Gastrocnemius medialis (tissue), 4 donors: Measurements from ENCODE around the gene BPGM.

Experiments
- POLR2A ChIP-seq, 2 donors: fragments of 450-650 bp; IDR thresholded peaks; one replicate each; pipeline ENCODE4 v1.6.1; 2017; ENCODE audit warnings: antibody characterized with exemption in 2 of 2, mild to moderate bottlenecking in 2 of 2, moderate library complexity in 2 of 2
- TF ChIP-seq, protein P1 (sequence below), 5 experiments: fragments of 450-650 bp in 3 of 5; fragments of 200-600 bp in 2 of 5; sonication (generic) in 2 of 5; IDR thresholded peaks in 4 of 5; conservative IDR thresholded peaks in 1 of 5; 1 replicate in 4 of 5; 2 replicates in 1 of 5; pipeline ENCODE4 v1.5.1; 2016 to 2019; ENCODE audit warnings: antibody characterized with exemption in 5 of 5, mild to moderate bottlenecking in 3 of 5, moderate library complexity in 3 of 5

DNA sequence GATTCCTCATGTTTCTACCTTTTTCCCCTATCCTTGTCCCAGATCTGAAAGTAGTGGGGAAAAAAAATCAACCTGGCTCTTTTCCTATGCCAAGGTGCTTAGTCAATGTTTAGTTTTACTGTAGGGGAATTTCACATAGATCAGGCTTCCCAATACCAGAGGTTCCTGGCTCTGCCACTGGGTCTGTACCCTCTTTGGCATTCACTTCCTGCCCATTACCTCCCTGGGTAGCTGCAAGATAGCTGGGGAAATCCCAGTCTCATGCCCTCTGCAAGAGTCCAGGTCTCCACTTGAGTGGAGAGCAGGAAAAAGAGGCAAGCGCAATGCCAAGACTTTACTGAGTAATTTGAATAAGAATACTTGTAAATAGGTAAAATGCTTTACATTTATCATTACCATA is 3.5 kb upstream of the BPGM start:
- TF ChIP-seq, protein P1, sequence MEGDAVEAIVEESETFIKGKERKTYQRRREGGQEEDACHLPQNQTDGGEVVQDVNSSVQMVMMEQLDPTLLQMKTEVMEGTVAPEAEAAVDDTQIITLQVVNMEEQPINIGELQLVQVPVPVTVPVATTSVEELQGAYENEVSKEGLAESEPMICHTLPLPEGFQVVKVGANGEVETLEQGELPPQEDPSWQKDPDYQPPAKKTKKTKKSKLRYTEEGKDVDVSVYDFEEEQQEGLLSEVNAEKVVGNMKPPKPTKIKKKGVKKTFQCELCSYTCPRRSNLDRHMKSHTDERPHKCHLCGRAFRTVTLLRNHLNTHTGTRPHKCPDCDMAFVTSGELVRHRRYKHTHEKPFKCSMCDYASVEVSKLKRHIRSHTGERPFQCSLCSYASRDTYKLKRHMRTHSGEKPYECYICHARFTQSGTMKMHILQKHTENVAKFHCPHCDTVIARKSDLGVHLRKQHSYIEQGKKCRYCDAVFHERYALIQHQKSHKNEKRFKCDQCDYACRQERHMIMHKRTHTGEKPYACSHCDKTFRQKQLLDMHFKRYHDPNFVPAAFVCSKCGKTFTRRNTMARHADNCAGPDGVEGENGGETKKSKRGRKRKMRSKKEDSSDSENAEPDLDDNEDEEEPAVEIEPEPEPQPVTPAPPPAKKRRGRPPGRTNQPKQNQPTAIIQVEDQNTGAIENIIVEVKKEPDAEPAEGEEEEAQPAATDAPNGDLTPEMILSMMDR (IDR thresholded peaks at IDR 0.05 in 4 of 5, conservative IDR thresholded peaks at IDR 0.05 in 1 of 5), result no peak
- no peak for TF ChIP-seq POLR2A (IDR thresholded peaks at IDR 0.05)
